ENCODE data around the gene CCNDBP1.
A peak's percentile ranks its signal among the peaks of the same experiment; 100 is the strongest.
"Not testable (repeated sequence)": the region's sequence is repeated elsewhere in the genome, so short reads cannot be mapped to it uniquely, and the experiment has no call there.

CCNDBP1 gene

DNA sequence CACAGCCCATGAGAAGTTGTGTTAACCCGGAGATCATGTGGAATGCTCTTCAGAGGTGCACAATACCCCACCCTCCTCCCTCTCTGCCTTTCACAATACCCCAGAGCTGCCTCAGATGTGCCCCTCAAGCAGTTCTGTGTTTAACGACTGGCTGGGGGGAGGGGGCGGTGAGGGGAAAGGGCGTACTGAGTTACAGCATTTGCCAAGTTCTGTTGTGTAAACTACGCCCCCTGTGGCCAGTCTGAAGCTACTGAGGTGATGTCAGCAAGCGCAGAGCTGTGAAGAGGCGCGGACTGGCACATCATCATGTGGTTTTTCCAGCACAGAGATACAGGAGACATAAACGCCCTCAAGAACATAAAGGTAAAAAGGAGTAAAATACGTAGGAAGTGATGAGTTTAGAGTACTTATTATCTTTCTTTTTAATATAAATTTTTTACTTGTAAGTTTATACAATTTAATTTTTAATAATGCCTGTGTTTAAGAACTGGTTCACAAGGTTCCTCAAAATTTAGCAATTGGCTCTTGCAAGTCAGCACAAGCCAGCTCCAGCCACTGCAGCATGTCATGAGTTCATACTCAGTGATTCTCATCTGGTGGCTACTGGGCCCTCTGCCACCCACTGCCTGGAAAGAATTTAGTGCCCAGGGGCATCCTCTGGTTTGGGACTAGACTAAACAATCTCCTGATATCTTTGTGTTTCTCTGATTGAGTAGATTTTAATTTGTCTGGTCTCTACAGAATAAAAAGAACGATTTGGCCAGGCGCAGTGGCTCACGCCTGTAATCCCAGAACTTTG lies 33.9 kb downstream of the CCNDBP1 start:
- DNase-seq: no peak

DNA sequence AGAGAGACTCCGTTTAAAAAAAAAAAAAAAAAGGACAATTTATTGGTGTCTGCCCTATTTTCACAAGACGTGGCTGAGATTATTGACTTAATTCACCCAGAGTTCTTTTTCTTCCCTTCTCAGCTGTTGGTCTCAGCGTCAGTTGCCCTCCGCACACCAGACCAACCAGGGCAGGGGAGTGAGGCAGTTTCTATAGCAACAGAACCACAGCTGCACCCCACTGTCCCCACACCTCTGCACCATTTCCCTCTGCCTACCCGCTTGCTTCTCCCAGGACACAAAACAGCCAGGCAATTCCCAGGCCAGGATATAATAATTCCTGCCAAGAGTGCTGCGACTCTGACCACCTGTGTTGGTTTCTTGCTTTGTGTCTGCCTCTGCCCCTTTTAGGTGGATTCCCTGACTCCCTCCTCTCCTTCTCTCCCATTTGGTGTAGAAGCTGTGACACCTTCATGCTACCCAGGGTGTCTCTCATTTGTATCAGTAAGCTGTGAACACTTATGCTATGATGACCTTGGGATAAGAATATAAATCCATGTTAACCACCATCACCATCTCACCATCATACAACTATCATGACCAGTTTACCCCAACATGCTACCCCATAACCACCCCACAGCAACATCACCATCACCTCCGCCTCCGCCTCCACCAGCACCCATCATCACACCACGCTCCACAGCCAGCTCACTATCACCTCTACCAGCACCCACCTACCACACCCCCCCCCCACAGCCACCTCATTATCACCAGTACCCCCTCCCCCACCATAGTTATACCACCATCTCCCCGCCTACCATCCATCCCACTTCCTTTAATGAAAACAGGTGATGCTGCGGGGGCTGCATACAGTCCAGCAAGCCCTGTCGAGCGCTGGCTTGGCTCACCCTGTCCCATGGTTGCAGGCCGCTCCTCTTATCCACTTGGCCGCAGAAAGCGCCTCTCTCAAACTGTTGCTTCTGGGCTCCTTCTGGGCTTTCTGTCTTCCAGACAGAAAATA lies 35.0 kb downstream of the CCNDBP1 start:
- DNase-seq: no peak

DNA sequence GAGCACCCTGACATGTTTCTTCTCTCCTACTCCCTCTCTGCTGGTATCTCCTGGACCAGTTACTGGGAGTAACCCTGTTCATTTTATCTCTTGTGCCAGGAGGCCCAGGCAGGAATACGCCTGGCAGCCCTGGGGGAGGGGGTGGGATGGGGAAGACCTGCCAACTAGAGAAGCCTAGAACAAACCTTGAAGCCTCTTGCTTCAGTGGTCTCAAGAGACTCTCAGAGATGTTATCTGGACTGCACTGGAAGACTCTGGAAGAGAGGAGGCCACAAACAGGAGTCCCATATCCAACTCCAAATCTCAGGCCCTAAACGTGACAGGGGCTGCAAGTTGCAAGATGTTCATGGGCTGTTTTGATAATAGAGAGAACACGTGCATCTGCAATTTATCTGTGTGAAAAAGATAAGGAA lies 35.8 kb downstream of the CCNDBP1 start, which contains the start of gene EPB42:
Gene EPB42, minus strand, starts transcription at position 28 of the 413 bp plus-strand sequence. CDS start 193 bp downstream, outside the sequence.
- DNase-seq: no peak

DNA sequence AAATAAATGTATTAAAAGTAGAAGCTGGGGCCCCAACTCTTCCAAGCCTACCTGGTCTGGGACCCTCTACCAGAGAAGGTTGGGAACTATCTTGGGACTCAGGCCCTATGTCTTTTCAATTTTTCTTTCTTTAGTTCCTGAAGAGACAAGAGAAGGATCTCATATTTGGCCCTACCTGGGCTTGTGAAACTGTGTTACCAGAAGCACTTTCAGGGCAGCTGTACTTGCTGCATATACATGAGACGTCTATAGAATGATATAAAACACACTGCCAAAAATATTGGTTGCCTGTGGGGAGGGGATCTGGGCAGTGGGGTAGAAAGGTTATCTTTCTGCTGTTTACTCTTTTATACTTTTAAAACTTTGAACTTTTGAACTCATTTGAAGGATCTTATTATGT lies 36.2 kb downstream of the CCNDBP1 start:
- DNase-seq: no peak

DNA sequence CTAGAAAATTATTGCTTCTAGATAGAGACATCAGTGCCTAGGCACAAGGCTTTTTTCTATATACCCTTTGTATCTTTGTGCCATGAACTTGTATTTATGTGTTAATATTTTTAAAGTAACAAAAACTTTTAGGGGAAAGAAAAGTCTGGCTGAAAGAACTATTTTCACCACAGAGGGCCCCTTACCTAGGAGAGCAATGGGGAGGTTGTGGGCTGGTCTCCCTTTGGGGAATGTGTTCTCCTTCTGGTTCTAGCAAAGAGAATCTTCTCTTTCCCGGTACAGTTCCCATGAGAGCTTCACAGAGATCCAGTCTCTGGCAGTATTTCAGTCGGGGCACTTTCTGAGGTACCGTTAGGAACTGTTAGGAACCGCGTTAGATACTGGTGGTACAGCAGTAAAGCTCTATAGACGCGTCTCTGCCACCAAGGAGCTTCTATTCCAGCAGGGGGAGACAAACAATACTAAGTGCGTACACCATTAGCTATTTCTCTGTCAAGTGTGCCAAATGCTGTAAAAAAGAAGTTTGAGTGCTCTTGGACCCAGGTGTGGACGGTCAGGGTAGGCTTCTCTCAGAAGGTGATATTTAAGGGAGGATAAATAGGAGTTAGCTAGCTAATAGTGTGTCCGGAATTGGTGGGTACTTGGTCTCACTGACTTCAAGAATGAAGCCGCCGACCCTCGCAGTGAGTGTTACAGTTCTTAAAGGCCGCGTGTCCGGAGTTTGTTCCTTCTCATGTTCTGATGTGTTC lies 40.2 kb downstream of the CCNDBP1 start:
- DNase-seq: peak in 1 of 2 experiments; percentile 62

DNA sequence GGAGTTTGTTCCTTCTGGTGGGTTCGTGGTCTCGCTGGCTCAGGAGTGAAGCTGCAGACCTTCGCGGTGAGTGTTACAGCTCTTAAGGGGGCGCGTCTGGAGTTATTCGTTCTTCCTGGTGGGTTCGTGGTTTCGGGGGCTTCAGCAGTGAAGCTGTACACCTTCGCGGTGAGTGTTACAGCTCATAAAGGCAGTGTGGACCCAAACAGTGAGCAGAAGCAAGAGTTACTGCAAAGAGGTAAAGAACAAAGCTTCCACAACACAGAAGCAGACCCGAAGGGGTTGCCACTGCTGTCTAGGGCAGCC lies 40.7 kb downstream of the CCNDBP1 start:
- not testable (repeated sequence) for DNase-seq

DNA sequence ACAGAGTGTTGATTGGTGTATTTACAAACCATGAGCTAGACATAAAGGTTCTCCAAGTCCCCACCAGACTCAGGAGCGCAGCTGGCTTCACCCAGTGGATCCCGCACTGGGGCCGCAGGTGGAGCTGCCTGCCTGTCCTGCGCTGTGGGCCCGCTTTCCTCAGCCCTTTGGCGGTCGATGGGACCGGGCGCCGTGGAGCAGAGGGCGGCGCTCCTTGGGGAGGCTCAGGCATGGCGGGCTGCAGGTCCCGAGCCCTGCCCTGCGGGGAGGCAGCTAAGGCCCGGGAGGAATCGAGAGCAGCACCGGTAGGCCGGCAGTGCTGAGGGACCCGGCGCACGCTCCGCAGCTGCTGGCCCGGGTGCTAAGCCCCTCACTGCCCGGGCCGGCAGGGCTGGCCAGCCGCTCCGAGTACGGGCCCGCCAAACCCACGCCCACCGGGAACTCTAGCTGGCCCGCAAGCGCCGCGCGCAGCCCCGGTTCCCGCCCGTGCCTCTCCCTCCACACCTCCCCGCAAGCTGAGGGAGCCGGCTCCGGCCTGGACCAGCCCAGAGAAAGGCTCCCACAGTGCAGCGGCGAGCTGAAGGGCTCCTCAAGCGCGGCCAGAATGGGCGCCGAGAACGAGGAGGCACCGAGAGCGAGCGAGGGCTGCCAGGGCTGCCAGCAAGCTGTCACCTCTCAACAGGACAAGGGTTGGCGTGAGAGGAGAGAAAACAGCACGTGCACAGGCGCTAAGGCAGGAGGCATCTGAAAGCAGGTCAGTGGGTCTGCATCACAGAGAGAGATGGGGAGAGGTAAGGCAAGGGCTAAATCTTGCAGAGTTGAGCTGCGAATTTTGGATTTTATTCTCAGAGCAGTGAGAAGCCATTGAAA lies 41.5 kb downstream of the CCNDBP1 start:
- DNase-seq: no peak

DNA sequence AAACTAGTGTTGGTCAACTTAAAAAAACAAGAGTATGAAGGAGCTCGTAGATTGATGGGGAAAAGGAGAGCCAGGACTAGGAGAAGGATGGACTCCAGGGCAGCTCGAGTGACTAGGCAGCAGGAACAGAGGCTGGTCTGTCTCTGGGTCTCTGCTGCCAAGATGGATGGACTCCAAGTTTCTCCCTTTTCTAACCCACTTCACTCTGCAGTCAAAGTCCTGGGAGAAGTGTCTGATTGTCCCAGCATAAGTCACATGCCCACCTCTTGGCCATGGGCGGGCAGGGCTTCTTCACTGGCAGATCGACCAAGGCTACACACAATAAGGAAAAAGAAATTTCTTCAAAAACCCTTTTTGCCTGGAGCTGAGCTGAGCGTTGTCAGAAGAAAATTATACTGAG lies 44.8 kb downstream of the CCNDBP1 start:
- DNase-seq: no peak

DNA sequence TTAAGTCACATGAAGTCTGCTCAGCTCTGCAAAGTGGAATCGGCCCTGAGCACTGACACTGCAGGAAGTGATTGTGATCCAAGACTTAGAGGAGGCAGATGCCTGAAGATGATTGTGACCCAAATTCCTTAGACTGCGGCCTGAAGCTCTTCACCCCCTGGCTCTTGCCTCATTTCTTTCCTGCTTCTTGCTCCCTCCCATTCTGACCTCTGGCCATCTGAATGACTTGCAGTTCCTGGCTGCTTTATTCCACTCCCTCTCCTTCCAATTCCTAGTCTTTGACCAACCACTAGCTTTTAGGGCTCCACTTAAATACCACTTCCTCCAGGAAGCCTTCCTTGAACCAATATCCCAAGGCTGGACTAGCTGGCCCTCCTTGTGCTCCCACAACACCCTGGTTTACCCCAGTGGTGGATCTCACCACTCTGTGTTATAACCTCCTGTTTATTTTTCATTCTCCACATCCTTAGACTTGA lies 45.5 kb downstream of the CCNDBP1 start:
- DNase-seq: no peak

DNA sequence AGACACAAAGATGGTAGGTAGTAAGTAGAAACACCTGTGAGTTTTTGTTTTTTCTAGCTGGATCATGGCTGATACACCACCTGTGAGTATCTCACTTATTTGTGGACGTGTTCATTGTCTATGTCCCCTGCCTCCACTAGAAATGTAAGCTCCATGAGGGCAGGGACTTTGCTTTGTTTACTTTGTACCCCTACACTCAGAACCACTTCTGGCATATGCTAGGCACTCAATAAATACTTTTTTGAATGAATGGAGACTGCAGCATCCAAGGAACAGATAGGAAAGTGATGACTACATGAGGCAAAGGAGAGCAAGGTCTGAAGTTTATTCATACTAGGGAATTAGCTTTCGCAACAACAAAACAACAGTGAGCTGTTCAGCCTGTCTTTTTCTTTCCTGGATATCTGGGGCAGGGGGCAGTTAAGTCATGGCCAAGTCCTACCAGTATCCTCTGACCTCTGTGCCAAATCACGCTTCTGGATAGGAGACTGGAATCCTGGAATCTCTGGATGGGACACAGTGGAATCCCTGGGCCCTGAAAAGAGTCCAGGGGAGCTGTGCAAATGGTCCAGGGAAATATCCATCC lies 47.2 kb downstream of the CCNDBP1 start:
- DNase-seq: no peak

DNA sequence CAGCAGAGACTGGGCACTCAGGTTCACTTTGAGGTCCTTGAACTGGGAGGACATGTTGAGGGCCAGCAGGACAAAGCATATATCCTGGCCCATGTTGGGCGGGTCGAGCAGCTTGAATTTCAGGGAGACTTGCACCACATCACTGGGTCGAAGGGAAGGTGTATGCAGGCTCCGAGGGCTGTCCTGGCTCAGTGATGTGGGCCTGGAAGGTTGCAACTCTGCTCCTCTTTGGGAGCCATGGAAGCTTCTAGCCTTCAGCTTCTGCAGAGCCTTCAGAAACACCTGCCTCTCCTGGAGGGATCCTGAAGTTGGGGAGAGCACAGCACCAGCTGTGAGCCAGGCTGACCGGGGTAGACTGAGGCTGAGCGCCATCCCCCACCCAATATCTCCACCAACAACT lies 50.3 kb downstream of the CCNDBP1 start:
- DNase-seq: no peak

DNA sequence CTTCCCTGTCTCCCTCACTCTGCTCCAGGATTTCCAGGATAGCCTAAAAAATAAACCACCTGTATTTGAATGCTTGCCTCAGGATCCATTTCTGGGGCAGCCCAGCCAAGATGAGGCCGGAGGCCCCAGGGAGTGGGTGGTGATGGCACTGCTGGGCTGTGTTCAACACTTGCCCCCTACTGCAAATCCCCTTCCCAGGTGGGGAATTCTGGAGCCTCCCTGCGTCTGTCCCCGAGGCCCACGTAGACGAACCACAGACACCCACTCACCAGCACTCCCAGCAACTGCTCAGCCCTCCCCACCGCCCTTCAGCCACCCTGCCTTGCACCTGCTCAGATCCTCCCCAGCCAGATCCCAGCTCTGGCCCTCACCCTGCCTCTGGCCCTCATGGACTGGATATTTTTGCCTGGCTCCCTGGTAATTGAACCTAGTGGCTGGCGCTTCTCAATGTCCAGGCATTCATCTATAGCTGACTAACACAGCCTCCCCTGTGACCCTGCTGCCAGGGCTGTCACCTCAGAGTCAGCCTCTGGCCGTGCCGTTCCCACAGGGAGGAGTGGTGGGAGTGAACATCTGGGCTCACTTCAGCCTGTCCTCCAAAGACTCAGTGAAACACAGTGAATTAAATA lies 52.8 kb downstream of the CCNDBP1 start:
- DNase-seq: no peak

DNA sequence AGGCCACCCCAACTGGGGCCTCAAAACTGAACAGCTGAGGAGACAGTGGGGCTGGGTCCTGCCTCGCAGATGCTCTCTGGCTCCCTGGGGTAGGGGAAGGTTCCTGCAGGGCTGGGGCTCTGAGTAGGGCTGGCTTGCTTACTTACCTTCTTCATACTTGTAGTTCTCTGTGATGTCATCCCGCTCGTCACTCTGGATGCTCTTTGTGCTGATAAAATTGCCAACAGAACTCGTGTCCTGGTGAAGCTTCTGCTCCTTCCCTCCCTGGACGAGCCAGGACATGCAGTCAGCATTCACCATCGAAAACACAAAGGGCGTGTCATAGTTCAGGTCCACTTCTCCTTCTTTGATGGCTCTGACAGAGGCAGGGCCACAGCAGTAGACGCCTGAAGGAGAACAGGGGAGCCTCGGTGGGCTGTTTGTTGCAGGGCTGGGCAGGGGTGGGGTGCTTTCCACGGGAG lies 53.5 kb downstream of the CCNDBP1 start:
- DNase-seq: no peak

DNA sequence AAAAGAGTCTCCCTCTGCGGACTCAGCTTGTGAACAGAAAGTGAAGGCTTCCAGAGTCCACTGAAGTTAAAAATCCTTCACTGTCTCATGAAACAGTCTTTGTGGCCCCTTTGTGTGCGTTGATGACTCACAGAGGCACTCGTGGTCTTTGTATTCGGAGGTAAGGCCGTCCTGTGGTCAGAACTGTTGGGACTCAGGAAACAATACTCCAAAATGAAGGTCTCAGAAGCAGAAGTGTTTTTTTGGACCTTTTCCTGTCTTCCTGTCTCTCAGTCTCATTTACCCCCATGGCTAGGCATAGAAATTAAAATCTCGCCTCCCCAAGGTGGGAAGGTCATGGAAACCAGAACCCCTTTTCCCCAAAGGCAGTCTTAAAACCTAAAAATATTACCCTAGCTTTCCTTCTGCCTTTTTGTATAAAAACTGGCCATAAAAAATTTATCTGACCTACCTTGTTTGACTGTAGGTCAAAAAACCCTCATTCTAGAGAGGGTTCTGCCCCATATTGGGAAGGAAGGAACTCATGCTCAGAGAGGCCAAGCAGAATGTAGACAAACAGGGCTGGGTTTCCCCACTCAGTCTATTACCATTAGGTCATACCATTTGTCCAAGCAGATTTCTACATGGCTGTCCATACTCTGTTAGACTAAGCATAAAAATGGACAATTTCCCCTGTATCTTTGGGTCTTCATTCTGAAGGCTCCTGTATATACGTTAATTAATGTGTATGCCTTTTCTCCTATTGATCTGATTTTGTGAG lies 54.7 kb downstream of the CCNDBP1 start:
- no peak for DNase-seq

DNA sequence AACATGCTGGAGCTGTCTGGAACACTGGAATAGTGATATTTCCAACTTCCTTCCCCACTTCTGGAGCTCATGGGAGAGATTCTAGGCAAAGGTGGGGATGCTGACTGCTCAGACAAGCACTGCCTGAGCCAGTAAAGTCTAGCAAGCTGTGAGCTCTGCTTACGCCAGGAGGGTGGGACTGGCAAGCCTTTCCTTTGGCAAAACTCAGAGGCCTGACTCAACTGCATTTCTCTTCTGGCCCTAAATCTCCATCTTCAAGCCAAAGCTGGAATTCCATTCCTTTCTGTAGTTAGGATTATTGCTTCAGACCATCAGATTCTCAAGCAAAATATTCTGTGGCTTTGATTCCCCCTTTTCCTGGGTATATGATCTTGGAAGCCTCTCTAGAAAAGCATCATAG lies 55.9 kb downstream of the CCNDBP1 start:
- no peak for DNase-seq

DNA sequence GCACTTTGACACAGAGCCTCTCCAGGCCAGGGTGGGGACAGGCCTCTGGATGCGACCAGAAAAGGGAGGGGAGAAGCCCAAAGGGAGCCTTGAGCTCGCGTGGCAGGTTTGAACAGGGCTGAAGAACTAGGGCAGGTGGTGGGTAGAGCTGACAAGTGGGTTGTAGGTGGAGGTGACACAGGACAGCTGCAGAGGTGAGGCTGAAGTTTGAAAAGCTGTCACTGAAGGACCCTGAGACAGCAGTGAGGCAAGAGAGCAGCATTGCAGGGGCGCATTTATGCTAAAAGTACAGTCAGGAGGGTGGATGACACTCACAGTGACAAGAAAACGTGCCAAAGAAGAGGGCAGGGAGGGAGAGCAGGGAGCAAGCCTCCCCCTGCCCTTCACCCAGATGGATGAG lies 57.4 kb downstream of the CCNDBP1 start:
- DNase-seq: no peak

DNA sequence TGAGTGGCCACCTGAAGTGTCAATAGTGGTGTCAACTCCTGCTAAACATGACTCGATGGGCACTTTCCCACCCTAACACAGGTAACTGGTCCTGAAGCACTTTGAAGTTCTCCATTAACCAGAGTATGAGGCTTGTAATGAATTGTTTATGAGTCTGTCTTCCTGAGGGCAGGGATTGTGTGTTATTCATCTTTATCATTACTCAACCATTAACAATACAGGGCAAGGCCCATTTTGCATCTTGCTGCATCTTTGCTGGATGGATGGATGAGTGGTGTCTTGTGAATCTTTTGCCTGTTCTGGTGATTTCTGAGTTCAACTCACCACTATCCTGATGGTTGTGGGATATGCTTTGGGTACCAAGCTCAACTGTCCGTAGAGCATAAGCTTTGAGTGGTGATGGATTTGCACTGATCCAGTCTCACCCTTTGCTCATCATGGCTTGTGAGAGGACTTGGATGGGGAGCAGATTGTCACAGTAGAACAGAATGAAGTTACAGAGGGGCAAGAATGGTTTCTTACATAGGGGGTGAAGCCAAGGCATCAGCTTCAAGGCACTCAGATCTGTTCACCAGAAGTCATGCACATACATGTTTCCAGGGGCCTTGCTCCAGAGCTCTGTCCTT lies 57.9 kb downstream of the CCNDBP1 start:
- no peak for DNase-seq

DNA sequence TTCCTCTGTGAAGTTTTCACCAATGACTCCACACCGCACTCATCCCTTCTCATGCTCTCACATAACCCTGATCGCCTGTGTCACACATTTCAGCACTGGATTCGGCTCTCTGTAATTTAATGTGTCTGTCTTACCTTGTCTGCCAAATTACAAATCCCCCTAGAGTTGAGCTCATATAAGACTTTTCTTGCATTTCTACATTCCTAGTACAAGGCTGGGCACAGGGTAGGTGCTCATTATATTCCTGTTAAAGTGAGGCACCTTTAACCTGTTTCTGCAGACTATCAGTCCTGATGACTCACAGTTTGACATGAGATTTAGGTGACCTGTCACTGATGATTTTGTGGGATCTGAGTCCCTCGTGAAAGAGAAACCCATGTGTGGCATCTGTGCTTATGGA lies 58.9 kb downstream of the CCNDBP1 start:
- DNase-seq: no peak

DNA sequence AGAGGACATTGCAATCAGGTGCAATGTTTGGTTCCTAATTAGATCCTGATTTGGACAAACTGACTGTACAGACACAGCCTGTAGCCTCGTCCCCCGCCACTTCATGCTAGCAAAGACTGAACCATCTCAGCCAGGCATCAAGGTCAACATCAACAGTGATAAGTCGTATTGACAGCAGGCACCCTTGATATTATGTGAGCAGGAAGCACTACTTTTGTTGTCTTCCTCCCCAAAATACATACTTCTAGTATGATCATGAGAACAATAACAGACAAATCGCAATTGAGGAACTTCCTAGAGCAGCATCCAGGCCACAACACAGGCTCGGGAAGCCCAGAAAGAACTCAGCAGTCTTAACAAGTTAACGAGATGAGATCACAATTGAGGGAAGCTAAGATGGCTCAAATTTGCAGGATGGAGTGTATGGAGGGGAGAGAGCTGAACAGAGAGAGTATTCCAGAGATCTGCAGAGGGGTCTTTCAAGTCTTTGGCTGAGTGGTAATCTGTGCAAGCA lies 61.1 kb downstream of the CCNDBP1 start:
- DNase-seq: no peak

All from NCI-H446 (cell line).